Measurements from ENCODE around the gene SOCS3.

SOCS3 gene

GRCh38 chr17:78341559-78342448, 18.1 kb downstream of the SOCS3 start (continued):
- TF ChIP-seq, protein P1, sequence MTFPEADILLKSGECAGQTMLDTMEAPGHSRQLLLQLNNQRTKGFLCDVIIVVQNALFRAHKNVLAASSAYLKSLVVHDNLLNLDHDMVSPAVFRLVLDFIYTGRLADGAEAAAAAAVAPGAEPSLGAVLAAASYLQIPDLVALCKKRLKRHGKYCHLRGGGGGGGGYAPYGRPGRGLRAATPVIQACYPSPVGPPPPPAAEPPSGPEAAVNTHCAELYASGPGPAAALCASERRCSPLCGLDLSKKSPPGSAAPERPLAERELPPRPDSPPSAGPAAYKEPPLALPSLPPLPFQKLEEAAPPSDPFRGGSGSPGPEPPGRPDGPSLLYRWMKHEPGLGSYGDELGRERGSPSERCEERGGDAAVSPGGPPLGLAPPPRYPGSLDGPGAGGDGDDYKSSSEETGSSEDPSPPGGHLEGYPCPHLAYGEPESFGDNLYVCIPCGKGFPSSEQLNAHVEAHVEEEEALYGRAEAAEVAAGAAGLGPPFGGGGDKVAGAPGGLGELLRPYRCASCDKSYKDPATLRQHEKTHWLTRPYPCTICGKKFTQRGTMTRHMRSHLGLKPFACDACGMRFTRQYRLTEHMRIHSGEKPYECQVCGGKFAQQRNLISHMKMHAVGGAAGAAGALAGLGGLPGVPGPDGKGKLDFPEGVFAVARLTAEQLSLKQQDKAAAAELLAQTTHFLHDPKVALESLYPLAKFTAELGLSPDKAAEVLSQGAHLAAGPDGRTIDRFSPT (tag by site-specific recombination; IDR thresholded peaks at IDR 0.05): no peak
- peak; percentile 40; the same call in 1 of the 2 replicates for TF ChIP-seq KLF1 (tag by site-specific recombination; IDR thresholded peaks at IDR 0.05)
- TF ChIP-seq MZF1 (tag by site-specific recombination; IDR thresholded peaks at IDR 0.05; ENCODE audit: borderline replicate concordance): no peak
- TF ChIP-seq ZNF366 (tag by site-specific recombination; conservative IDR thresholded peaks at IDR 0.05): no peak

DNA sequence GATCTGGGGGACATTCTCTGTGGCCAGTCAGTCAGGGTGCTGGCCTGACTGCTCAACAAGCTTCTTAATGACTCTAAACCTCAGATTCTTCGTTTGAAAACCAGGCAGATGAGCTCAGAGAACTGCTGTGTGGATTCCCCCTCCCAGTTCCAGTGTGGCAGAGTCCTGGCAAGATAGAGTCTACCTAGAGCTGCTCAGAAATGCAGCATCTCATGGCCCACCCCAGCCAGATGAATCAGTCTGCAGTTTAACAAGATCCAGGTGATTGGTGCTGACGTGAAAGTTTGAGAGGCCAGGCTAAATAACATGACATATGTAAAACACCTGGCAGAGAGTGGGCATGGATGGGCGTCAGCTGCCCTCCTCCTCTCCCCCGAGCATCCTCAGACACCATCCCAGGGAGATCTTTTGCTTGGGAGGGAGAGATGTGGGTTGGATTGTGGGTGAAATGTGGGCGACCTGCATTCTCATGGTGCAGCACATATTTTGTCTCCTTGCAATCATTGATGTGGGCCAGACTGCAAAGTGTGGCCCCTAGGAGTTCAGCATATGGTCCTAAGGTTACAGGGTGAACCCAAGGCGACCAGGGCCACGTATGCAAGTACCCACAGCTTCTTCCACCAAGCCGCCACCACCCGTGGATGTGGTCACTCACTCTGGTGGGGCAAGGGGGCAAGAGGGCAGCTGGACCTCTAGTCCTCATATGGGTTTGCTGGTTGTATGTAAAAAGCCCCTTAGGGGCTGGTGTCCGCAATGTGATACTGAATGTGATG, 19.5 kb downstream of the SOCS3 start:
- H3K9me3 ChIP-seq (ENCODE audit: control insufficient read depth, insufficient read depth, low read depth, low read length): no peaks in the 10 kb centered on the region
- ChIA-PET CTCF (interaction anchor here (0.5 to 2.4 kb wide), 6 partner anchors 10 to 200 kb away, joined by 3 to 10 read pairs (median 3); no protein-coding TSS in a partner anchor), POLR2A (interaction anchor here (1.0 to 1.6 kb wide), 3 partner anchors 11 to 26 kb away, joined by 3 read pairs; no protein-coding TSS in a partner anchor)
- TF ChIP-seq ZNF747 (tag by site-specific recombination; IDR thresholded peaks at IDR 0.05): no peak
- peak; percentile 88 for TF ChIP-seq EGR2 (tag by site-specific recombination; IDR thresholded peaks at IDR 0.05; ENCODE audit: low read depth)
- TF ChIP-seq HOXC10 (CRISPR knock-in tag; IDR thresholded peaks at IDR 0.05): no peak
- no peak for TF ChIP-seq FEZF1 (tag by site-specific recombination; IDR thresholded peaks at IDR 0.05)
- no peak for TF ChIP-seq OSR2 (tag by site-specific recombination; IDR thresholded peaks at IDR 0.05)
- no peak for TF ChIP-seq ZFP41 (tag by site-specific recombination; IDR thresholded peaks at IDR 0.05; ENCODE audit: borderline replicate concordance)
- no peak for TF ChIP-seq ZNF214 (tag by site-specific recombination; IDR thresholded peaks at IDR 0.05; ENCODE audit: borderline replicate concordance)
- no peak for TF ChIP-seq GLIS2 (tag by site-specific recombination; IDR thresholded peaks at IDR 0.05)
- peak; percentile 44; the same call in 1 of the 2 replicates for TF ChIP-seq PRDM10 (tag by site-specific recombination; IDR thresholded peaks at IDR 0.05)
- TF ChIP-seq ZFHX2 (tag by site-specific recombination; conservative IDR thresholded peaks at IDR 0.05): peak; percentile 93
- TF ChIP-seq ZNF239 (tag by site-specific recombination; IDR thresholded peaks at IDR 0.05): no peak
- TF ChIP-seq RBAK (tag by site-specific recombination; IDR thresholded peaks at IDR 0.05): no peak
- no peak for TF ChIP-seq ZNF223 (tag by site-specific recombination; IDR thresholded peaks at IDR 0.05)
- no peak overlapping the region for H3K4me3 ChIP-seq (ENCODE audit: low read depth, low read length)
- H3K27ac ChIP-seq (ENCODE audit: extremely low read depth, low read depth, low read length): no peak overlapping the region
- no peaks in the 10 kb centered on the region for H3K36me3 ChIP-seq (ENCODE audit: control insufficient read depth in 2 of 2, insufficient read depth in 1 of 2, low read length in 2 of 2)
- H3K4me1 ChIP-seq (ENCODE audit: control insufficient read depth, insufficient read depth, low read length): peaks cover 6% of the 10 kb centered on the region; the same call in 1 of the 2 replicates
